Stimulated activated CD4-positive, alpha-beta T cell treated with anti-CD3 and anti-CD28 coated beads, Interleukin-1b, Interleukin-23, amount 100 ng/mL, for 1 hour (primary cell): Measurements from ENCODE around the gene ADARB2.

ENCODE experiments used
- DNase-seq, 2 donors: peaks; one replicate each; pipeline ENCODE4 v3.0.0-alpha.2; 2020; ENCODE audit warnings: low read depth in 2 of 2

ADARB2 gene

GRCh38 chr10:1210667-1211066, 526.7 kb downstream of the ADARB2 start:
- no peak for DNase-seq

DNA sequence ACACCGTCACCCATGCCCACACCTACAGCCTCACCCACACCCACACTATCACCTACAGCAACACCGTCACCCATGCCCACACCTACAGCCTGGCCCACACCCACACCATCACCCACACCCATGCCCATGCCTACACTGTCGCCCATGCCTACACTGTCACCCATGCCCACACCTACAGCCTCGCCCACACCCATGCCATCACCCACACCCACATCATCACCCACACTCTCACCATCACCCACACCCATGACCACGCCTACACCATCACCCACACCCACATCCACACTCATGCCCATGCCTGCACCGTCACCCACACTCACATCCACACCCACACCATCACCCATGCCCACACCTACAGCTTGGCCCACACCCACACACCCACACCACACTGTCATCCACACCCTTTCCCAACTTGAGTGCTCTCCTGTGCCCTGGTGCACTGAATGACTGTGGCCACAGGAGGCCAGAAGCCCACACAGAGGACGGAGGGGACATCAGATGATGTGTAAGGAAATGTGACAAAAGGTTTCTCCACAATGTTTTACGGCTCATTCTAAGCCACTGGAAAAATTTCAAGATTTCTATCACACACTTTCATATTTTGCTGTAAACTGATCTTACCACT, 527.9 kb downstream of the ADARB2 start:
- no peak for DNase-seq

DNA sequence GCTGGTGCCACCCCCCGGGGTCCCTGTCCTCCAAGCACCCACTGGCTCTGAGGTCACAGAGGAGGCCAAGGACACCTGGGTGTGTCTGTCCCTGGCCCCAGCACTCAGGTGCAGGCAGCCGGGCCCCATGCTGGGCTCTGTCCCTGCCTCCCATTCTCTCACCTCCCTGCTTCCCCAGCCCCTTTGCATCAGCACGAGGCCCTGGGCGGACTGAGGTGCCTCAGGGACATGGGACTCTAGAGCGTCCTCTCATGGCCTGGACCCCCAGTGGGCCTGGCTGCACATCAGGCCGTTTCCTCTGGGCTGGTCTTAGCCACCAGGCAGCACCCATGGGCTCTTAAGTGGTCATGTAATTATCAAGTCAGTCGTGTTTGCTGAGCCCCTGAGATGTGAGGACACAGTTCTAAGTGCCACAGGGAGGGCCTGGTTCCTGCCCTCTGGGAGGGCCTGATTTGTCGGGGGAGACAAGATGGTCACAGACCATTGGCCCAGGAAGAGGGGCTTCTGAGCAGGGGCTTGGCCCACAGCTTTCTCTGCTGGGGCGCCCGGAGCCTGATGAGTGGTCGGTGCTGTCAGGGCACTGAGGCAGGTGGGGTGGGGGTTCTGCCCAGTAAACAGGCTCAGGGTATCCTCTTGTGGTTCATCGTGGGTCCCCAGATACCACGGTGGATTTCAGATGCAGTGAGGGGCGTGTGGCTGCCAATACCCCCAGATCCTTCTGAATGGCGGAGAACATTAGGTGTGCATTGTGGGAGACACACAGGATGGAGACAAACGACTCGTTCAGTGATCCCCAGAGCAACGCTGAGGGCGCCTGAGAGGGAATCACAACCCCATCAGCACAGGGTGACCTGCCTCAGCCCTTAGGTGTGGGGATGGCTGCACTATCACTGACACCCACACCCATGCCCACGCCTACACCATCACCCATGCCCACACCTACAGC, 528.7 kb downstream of the ADARB2 start:
- DNase-seq: no peak

GRCh38 chr10:1206601-1207000, 530.7 kb downstream of the ADARB2 start:
- DNase-seq: no peak

GRCh38 chr10:1206101-1206500, 531.2 kb downstream of the ADARB2 start:
- no peak for DNase-seq

DNA sequence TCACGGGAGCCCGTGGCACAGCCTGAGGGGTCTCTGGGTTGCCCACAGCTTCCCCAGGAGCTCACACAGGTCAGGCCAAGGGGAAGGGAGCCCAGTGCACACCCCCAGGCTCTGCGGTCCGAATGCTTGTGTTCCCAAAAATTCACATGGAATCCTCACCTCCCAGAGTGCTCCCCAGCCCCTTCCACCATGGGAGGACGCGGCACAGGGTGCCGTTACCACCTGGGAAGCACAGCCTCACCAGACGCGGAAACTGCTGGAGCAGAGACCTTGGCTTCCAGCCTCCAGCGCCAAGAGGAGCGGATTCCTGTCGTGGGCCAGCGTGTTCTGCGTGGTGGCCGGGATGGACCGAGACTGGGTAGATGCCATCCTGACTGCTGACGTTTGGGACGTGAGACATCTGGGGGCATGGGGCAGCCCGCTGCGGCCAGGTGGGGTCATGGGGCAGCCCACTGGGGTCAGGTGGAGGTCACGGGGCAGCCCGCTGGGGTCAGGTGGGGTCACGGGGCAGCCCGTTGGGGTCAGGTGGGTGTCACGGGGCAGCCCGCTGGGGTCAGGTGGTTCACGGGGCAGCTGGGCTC, 531.8 kb downstream of the ADARB2 start:
- DNase-seq: no peak

DNA sequence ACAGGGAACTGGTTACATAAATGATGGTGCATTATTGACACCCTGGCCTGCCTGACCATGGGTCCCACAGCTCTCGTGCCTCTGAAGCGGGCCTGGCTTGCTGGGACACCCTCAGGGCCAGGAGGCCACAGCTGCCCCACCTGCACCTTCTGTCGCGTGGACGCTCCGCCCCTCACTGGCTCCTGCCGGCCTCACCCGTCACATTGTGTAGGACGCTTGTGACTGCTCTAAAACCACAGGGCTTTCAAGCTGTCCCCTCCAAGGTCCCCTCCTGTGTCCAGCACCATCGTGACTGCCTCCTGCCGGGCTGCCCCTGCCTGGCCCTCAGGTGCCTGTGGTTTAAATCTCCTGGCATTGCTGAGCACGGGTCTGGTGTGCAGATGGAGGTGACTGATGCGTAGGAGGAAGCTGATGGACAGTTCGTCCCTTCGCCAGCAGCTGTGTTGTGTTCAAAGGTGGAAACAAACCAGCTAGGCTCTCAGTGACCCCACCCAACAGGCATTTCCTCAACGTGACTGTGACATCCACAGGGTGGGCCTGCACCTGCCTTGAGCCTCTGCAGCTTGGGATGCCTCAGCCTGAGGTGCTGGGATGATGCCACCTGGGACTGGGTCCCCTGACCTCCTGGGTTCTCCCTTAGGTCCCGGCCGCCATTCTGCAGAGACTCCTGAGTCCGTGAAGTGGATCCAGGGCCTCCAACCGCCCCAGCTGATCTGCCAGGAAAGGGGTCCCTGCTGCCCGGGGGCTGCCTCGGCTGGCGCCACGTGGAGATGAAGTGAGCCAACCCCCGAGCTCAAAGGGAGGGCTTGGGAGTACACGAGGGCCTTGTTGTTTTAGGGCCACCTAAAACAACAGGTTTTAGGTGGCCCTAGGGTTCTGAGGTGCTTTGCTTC, 532.6 kb downstream of the ADARB2 start:
- DNase-seq: no peak

DNA sequence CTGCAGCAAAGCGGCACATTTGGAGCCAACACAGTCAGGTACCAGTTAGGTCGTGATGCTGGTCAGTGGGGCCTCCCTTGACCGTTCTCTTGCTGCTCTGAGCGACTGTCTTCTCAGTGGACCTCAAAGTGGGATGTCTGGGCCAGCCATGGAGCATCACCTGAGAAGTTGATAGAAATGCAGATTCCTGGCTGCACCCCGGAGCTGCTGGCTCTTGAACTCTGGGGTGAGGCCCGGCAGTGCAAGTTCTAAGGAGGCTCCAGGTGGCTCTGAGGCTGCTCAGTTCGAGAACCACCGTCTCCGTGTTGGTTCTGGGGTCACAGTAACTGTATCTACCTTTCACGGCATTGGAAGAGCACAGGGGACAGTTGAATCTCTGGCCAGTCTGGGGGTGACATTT, 533.6 kb downstream of the ADARB2 start:
- no peak for DNase-seq

GRCh38 chr10:1203216-1203615, 534.1 kb downstream of the ADARB2 start:
- no peak for DNase-seq

DNA sequence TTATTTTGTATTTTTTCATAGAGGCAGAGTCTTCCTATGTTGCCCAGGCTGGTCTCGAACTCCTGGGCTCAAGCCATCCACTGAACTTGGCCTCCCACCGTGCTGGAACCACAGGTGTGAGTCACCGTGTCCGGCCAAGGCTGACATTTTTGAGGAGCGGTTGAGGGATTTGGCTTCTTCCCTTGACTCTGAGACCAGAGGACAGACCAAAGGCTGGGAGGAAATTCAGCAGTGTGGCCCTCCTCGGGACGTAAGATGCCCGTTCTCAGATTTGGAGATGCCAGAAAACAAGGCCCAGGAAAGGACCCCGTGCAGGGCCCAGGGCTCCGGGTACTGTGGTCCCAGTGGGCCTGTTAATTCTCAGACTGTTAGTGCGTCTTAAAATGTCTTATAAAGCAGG, 535.0 kb downstream of the ADARB2 start:
- DNase-seq: no peak

DNA sequence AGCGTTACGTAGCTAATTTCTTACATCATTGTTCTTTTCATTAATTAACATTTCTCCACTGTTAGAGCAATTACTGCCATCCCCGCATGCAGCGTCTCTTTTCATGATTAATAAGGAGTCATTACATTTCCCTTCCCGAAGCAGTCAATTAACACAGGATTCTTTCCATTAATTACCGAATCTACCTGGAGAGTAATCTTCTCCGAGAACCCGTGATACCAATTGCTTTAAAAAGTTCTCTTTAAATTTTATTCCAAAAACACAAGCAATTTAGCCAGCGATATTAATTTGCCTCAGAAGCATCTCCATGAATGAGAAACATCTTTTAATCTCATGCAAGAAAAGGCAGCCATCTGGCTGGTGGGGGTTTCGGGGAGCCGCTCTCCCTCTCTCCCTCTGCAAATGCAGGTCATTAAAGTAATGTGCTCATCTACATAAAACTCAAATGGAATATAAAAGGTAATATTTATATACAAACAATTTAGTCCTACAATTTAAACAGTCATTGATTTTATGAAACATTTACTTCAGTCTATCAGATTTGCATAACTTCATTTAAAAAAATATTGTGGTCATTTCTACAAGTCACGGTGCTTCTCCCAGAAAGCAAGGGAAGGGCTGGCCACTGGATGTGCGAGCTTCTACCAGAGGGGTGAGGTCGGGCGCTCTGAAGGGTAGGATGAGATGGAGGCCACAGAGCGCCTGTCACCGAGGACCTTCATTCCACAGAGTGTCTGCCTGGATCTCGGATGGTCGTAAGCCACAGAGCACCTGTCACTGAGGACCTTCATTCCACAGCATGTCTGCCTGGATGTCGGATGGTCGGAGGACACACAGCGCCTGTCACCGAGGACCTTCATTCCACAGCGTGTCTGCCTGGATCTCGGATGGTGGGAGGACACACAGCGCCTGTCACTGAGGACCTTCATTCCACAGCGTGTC, 536.2 kb downstream of the ADARB2 start:
- no peak for DNase-seq

DNA sequence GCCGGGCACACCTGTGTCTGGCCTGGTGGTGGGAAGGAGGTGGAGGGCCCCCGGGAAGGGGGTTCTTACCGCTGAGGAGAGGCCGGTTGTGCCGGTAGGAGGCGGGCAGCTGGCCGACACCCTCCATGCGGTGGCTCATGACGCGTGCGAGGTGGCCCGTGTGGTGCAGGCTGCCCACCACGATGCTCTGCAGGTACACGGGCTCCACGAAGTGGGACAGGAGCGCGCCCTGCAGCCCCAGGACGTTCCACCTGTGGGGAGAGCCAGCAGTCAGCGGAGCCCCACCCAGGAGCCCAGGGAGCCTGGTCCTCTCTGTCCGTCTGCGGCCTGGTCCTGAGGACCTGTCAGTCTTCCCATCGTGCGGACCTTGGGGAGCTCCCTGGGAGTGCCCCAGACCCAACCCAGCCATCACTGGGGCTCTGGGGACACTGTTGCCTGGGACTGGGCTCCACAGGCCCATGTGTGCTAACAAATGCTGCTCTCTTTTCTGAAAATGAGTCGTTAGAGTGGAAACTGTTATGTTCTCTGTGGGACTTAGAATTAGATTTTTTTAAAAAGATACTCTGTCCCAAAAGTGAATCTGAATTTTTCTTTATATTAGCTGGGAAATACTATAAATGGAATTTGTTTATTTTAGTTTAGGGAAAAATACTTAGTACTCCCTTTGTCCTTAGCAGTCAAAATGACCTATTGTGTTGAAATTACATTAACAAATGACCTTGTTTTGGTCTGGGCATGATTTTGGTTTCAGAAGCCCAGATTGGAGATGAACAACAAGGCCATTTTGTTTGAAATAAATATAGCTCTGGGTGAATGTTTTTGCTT, 537.2 kb downstream of the ADARB2 start:
- no peak for DNase-seq

- no peak for DNase-seq
Measured at GRCh38 chr10:1199345-1199673, 538.0 kb downstream of the ADARB2 start.

DNA sequence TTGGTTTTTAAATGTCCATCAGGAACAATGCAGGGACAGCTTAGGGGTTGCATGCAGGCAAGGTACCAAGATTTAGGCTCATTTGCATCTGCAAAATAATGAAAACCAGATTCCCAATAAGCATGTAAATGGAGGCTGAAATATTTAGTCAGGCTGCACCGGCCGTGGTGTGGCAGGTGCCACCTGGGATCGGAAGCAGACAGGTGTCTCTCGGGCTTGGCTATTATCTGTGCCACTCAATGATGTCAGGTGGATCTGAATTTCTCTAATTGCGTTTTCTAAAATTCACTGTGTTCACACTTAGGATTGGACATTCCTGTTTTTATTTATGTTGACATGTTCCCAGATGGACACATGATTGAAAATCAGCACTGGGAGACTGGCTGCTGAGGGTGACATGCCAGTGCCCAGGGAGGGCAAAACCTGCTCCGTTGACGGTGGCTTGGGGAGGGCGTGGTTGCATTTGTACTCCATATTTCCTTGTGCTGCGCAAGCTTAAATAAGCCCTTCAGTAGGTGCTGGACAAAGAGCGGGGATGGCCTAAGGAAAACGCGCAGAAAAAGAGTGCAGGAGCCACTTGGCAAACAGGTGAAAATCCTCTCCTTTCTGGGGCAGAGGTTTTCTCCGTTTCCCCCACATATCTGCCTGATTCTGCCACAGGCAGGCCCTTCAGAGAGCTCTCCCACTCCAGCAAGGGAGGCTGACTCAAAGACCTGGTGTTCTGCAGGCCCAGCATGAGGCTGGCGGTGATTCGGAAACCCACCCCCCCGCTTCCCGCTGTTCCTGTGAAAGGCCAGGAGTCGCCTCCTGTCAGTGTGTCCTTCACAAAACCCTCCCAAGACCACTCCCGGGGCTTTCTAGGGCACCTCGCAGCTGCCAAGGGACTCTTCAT, 538.6 kb downstream of the ADARB2 start:
- no peak for DNase-seq

- DNase-seq: no peak
Measured at GRCh38 chr10:1197384-1197783, 539.9 kb downstream of the ADARB2 start.

GRCh38 chr10:1196656-1197055, 540.7 kb downstream of the ADARB2 start:
- no peak for DNase-seq

- DNase-seq: no peak
Measured at GRCh38 chr10:1195828-1196227, 541.5 kb downstream of the ADARB2 start.

DNA sequence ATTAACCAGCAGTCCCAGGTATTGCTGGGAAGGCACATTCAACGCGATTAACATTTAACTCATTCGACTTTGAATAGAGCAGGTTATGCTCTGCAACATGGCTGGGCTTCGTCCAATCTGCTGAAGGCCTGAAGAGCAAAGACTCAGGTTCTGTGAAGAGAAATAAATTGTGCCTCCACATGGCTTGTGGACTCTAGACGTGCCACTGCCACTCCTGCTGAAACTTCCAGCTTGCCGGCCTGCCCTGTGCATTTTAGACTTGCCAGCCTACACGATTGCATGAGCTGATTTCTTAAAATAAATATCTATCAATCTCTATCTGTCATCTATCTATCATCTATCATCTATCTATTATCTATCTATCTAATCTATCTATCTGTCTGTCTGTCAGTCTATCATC, 543.2 kb downstream of the ADARB2 start:
- no peak for DNase-seq

DNA sequence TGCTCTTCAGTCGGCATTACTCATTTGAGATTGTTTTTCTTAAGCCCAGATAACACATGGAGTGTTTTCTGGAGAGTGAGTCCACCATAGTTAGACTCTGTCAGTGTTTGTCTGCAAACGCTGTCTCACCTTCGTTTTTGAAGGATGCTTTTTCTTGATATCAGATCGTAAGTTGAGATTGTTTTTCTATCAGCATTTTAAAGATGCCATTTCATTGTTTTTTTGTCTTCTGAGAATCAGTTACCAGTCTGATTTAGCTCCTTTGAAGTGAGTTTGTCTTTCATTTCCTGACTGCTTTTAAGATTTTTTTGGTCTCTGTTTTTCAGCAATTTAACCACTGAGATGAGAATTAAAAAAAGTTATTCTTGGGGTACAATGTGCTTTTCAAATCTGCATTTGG, 543.8 kb downstream of the ADARB2 start:
- DNase-seq: no peak
